Endothelial cell of umbilical vein (primary cell): ENCODE results near the gene MEF2A. TPM values are rescaled to one million over a fixed set of nuclear protein-coding genes. Genes with fewer than 3 reads are reported as not detected.

Experiments used
- BruUV-seq: library from RNA; stranded (reverse); fragments of 400-500 nt; replicated peaks from 2 replicates; lab custom pipeline; 2021; lab: Mats Ljungman, UMichigan
- CTCF ChIA-PET: fragments of 300-600, 350-600 bp; sonication (Branson Sonifier 250); formaldehyde crosslinking; loops from one replicate; lab custom pipeline; 2021; ENCODE audit warnings: antibody characterized with exemption, inconsistent platforms; lab: Charles Lee
- POLR2A ChIA-PET: fragments of 300-600, 350-600 bp; sonication (Branson Sonifier 250); formaldehyde crosslinking; loops from one replicate; lab custom pipeline; 2021; ENCODE audit warnings: antibody characterized with exemption, inconsistent platforms; lab: Charles Lee
- DNase-seq: peaks from one replicate; pipeline ENCODE4 v3.0.0-alpha.2; 2011; ENCODE audit warnings: low read depth, low spot score
- FAIRE-seq: peaks from 2 replicates; lab custom pipeline; 2011; peaks lifted over from hg19 to GRCh38; lab: Jason Lieb, UNC
- H2AFZ ChIP-seq: 2 replicates; pipeline ENCODE4 v1.6.0; 2012; ENCODE audit warnings: low read depth, low read length, control low read depth, inconsistent platforms
- H3K27ac ChIP-seq: 2 replicates; pipeline ENCODE4 v1.5.1; 2011; ENCODE audit warnings: low read depth, mild to moderate bottlenecking, control low read depth, low read length, moderate library complexity; ENCODE audit not compliant: insufficient read depth
- H3K27me3 ChIP-seq, 2 experiments: 2 replicates each; pipeline versions ENCODE4 v1.6.0 to v1.6.1; 2011; ENCODE audit warnings: low read length in 2 of 2, mixed read lengths in 1 of 2; ENCODE audit not compliant: control insufficient read depth in 2 of 2, insufficient read depth in 2 of 2
- H3K36me3 ChIP-seq, 2 experiments: 2 replicates in 1 of 2; 3 replicates in 1 of 2; pipeline ENCODE4 v1.5.1; 2011; ENCODE audit warnings: low read length in 2 of 2, mild to moderate bottlenecking in 1 of 2, moderate library complexity in 1 of 2; ENCODE audit not compliant: control insufficient read depth in 2 of 2, insufficient read depth in 2 of 2; ENCODE audit errors: extremely low read depth in 1 of 2
- H3K4me1 ChIP-seq: 3 replicates; pipeline ENCODE4 v1.5.1; 2011; ENCODE audit warnings: mild to moderate bottlenecking, low read length; ENCODE audit not compliant: control insufficient read depth, insufficient read depth; ENCODE audit errors: extremely low read depth
- H3K4me2 ChIP-seq: 2 replicates; pipeline ENCODE4 v1.6.1; 2011; ENCODE audit warnings: low read length, control low read depth, mixed read lengths; ENCODE audit not compliant: insufficient read depth
- H3K4me3 ChIP-seq, 3 experiments: fragments of 200-600 bp in 1 of 3; sonication (generic), shearing (Covaris generic) in 1 of 3; replicated peaks in 1 of 3; 2 replicates each; pipeline ENCODE4 v1.5.1; 2011 to 2016; ENCODE audit warnings: control low read depth in 3 of 3, low read length in 3 of 3, mild to moderate bottlenecking in 2 of 3, inconsistent platforms in 1 of 3, low read depth in 1 of 3, moderate library complexity in 1 of 3; ENCODE audit not compliant: insufficient read depth in 1 of 3
- H3K79me2 ChIP-seq: 2 replicates; pipeline ENCODE4 v1.6.0; 2012; ENCODE audit warnings: low read length, inconsistent platforms; ENCODE audit not compliant: control insufficient read depth, insufficient read depth
- H3K9ac ChIP-seq: replicated peaks from 2 replicates; pipeline ENCODE3; 2011; ENCODE audit warnings: low read length, control low read depth; ENCODE audit not compliant: insufficient read depth; ENCODE audit errors: extremely low read depth
- H3K9me1 ChIP-seq: replicated peaks from 3 replicates; pipeline ENCODE4 v1.6.0; 2011; ENCODE audit warnings: mild to moderate bottlenecking, low read length; ENCODE audit not compliant: control insufficient read depth, insufficient read depth; ENCODE audit errors: extremely low read depth
- H3K9me3 ChIP-seq: replicated peaks from 2 replicates; pipeline ENCODE4 v1.5.1; 2012; ENCODE audit warnings: low read length, inconsistent platforms; ENCODE audit not compliant: control insufficient read depth, insufficient read depth
- H4K20me1 ChIP-seq: replicated peaks from 2 replicates; pipeline ENCODE3; 2011; ENCODE audit warnings: mild to moderate bottlenecking, low read length; ENCODE audit not compliant: control insufficient read depth, insufficient read depth; ENCODE audit errors: extremely low read depth
- EZH2 ChIP-seq: IDR thresholded peaks from 2 replicates; pipeline ENCODE4 v1.6.1; 2012; ENCODE audit warnings: borderline replicate concordance, low read depth, mild to moderate bottlenecking, moderate library complexity, low read length, inconsistent platforms; ENCODE audit not compliant: severe bottlenecking
- FOS ChIP-seq: IDR thresholded peaks from 2 replicates; pipeline ENCODE4 v1.6.1; 2011; ENCODE audit warnings: mild to moderate bottlenecking, low read length, moderate library complexity, borderline replicate concordance; ENCODE audit not compliant: insufficient read depth
- GATA2 ChIP-seq: IDR thresholded peaks from 2 replicates; pipeline ENCODE4 v1.7.0; 2011; ENCODE audit warnings: low read depth, mild to moderate bottlenecking, moderate library complexity, mixed read lengths, low read length; ENCODE audit not compliant: insufficient read length, insufficient read depth
- JUN ChIP-seq: IDR thresholded peaks from 2 replicates; pipeline ENCODE4 v1.6.1; 2011; ENCODE audit warnings: borderline replicate concordance, low read depth; ENCODE audit not compliant: insufficient read length, insufficient read depth
- MYC ChIP-seq: IDR thresholded peaks from one replicate; pipeline ENCODE4 v1.6.1; 2011; ENCODE audit warnings: mild to moderate bottlenecking, low read depth, low read length
- POLR2A ChIP-seq: IDR thresholded peaks from 2 replicates; pipeline ENCODE4 v1.6.1; 2012; ENCODE audit warnings: low read depth, mild to moderate bottlenecking, control low read depth, low read length
- POLR2AphosphoS5 ChIP-seq: IDR thresholded peaks from 2 replicates; pipeline ENCODE4 v1.6.1; 2012; ENCODE audit warnings: low read depth, mild to moderate bottlenecking, control low read depth, low read length, moderate library complexity; ENCODE audit not compliant: insufficient read depth
- dilution Hi-C: fragments of 300-500 bp; cut with MboI; formaldehyde crosslinking; loops from one replicate; pipeline ENCODE4 v1.15.0; 2019; ENCODE audit warnings: low sequenced_read_pairs; ENCODE audit not compliant: extremely low pct_ligation_motif_present
- intact Hi-C: fragments of 100-400 bp; cut with micrococcal nuclease; formaldehyde crosslinking; loops from one replicate; pipeline ENCODE4 v1.10.0; 2022
- polyA plus RNA-seq, 4 experiments: library from polyadenylated mRNA; depleted of rRNA in 3 of 4; stranded (reverse) in 3 of 4; unstranded in 1 of 4; fragments of >200 nt; gene quantifications; 2 replicates each; pipeline versions ENCODE4 v1.2.1 to v1.2.3, GENCODE V29; 2011 to 2012; ENCODE audit warnings: missing spikeins in 1 of 4
- total RNA-seq: library from RNA; stranded (reverse); gene quantifications from 2 replicates; pipeline ENCODE4 v1.2.3, GENCODE V29; 2021
- TF ChIP-seq, protein P1 (sequence below): IDR thresholded peaks from 2 replicates; pipeline ENCODE4 v1.6.1; 2011; ENCODE audit not compliant: insufficient read depth, insufficient read length
- TF ChIP-seq, protein P2 (sequence below), 2 donors: IDR thresholded peaks; 1 replicate in 1 of 2; 2 replicates in 1 of 2; pipeline ENCODE4 v1.5.1; 2011; ENCODE audit warnings: low read length in 2 of 2, mild to moderate bottlenecking in 2 of 2, moderate library complexity in 2 of 2, control low read depth in 1 of 2, inconsistent platforms in 1 of 2, low read depth in 1 of 2; ENCODE audit not compliant: insufficient read depth in 1 of 2; ENCODE audit errors: extremely low read depth in 1 of 2

Gene MEF2A
- total and polyA plus RNA-seq, 2 donors (not counting 3 experiments of a cell fraction or from before 2014, with no cell fraction given) = 38.0 to 45.3 TPM

DNA sequence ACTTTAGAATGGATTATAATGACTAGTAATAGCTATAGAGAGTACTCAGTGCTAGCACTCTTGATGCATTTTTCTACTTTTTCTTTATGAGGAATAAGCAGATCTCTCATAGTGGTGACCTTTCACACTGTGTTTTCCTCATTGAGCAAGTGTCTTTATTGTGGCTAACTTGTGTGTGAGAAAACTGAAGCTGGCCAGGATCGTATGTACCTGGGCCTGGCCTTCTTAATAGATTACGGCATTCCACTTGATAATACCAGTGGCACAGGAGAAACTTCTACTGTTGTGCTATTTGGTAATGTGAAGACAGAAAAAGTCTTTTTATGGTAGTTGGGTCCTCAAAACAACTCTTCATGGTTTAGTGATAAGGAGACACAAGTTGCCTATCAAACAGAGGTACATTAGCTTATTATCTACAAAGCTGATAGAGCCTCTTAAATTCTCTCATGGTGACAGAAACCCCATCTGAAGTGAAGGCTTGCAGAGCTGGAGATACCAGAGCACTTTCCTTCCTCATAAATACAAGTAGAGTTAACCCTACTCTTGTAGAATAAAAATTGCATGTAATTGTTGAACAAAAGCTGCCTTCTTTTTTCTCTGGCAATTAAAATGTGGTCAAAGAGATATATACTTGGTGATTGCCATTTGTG is 102.9 kb downstream of the MEF2A start:
- Histone ChIP-seq H4K20me1 (no peaks in the 10 kb centered on the region), H3K9ac (no peak overlapping the region), H3K27me3 (no peaks in the 10 kb centered on the region), H3K4me2 (no peak overlapping the region), H3K9me1 (no peaks in the 10 kb centered on the region), H3K4me1 (no peaks in the 10 kb centered on the region), H3K27ac (no peak overlapping the region), H3K36me3 (peaks cover 0 to 3% of the 10 kb centered on the region in 2 experiments), H3K79me2 (no peaks in the 10 kb centered on the region), H3K9me3 (no peaks in the 10 kb centered on the region), H3K4me3 (no peak overlapping the region), H2AFZ (no peak overlapping the region)
- DNase-seq = no peak
- intact Hi-C loops (no loop called here), dilution Hi-C loops (no loop called here)
- FAIRE-seq = no peak
- no TSS peak for BruUV-seq
- POLR2A ChIA-PET = no interaction called here
- CTCF ChIA-PET = interaction anchor here (0.6 to 2.1 kb wide), 4 partner anchors 17 to 396 kb away, joined by 3 to 12 read pairs (median 4); no protein-coding TSS in a partner anchor
- no peak for TF ChIP-seq GATA2

DNA sequence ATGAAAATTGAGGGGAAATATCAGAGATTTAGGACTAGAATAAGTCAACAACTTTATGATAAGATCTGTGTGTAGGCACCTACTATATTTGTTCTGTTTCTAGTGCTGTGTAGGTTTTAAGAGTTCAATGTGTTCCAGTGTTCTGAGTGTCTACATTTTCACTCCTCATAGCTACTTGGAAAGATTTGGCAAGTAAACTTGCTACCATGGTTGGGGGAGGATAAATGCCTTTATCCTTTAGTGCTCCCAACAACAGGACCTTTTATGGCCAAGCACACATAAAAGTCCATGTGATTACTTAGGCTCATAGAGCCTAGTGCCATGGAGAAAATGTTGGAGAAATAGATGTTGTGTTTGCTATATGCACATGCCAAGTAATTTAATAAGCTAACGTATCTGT is 103.5 kb downstream of the MEF2A start:
- Histone ChIP-seq H3K4me1 (no peaks in the 10 kb centered on the region), H3K9ac (no peak overlapping the region), H3K36me3 (peaks cover 0 to 3% of the 10 kb centered on the region in 2 experiments), H4K20me1 (no peaks in the 10 kb centered on the region), H3K79me2 (no peaks in the 10 kb centered on the region), H3K4me2 (no peak overlapping the region), H3K9me3 (no peaks in the 10 kb centered on the region), H3K27me3 (no peaks in the 10 kb centered on the region), H3K9me1 (no peaks in the 10 kb centered on the region), H3K27ac (no peak overlapping the region), H2AFZ (no peak overlapping the region), H3K4me3 (no peak overlapping the region)
- POLR2A ChIA-PET = no interaction called here
- no peak for FAIRE-seq
- no peak for DNase-seq
- dilution Hi-C loops (no loop called here), intact Hi-C loops (no loop called here)
- no TSS peak for BruUV-seq
- no peak for TF ChIP-seq FOS
- no peak for TF ChIP-seq JUN
- no peak for TF ChIP-seq GATA2
- TF ChIP-seq, protein P1, sequence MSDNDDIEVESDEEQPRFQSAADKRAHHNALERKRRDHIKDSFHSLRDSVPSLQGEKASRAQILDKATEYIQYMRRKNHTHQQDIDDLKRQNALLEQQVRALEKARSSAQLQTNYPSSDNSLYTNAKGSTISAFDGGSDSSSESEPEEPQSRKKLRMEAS = no peak
- no peak for TF ChIP-seq POLR2AphosphoS5
- TF ChIP-seq, protein P2, sequence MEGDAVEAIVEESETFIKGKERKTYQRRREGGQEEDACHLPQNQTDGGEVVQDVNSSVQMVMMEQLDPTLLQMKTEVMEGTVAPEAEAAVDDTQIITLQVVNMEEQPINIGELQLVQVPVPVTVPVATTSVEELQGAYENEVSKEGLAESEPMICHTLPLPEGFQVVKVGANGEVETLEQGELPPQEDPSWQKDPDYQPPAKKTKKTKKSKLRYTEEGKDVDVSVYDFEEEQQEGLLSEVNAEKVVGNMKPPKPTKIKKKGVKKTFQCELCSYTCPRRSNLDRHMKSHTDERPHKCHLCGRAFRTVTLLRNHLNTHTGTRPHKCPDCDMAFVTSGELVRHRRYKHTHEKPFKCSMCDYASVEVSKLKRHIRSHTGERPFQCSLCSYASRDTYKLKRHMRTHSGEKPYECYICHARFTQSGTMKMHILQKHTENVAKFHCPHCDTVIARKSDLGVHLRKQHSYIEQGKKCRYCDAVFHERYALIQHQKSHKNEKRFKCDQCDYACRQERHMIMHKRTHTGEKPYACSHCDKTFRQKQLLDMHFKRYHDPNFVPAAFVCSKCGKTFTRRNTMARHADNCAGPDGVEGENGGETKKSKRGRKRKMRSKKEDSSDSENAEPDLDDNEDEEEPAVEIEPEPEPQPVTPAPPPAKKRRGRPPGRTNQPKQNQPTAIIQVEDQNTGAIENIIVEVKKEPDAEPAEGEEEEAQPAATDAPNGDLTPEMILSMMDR (IDR thresholded peaks at IDR 0.05; ENCODE audit: extremely low read depth in 1 of 2, insufficient read depth in 1 of 2, low read depth in 1 of 2, low read length in 2 of 2) = no peak
- TF ChIP-seq EZH2 = no peak
- no peak for TF ChIP-seq POLR2A
- no peak for TF ChIP-seq MYC
- CTCF ChIA-PET = interaction anchor here (0.6 to 2.1 kb wide), 3 partner anchors 35 to 397 kb away, joined by 3 to 12 read pairs (median 4); no protein-coding TSS in a partner anchor
